ENCODE data around the gene XRN1.
"Not testable (repeated sequence)": the region's sequence is repeated elsewhere in the genome, so short reads cannot be mapped to it uniquely, and the experiment has no call there.

The XRN1 gene

GRCh38 chr3:142332390-142332789 lies 115.4 kb downstream of the XRN1 start:
- H3K9me3 Mint-ChIP-seq, result no peaks in the 10 kb centered on the region
- no peak overlapping the region for H3K4me3 Mint-ChIP-seq
- no peak for DNase-seq
- no peaks in the 10 kb centered on the region for H3K4me1 Mint-ChIP-seq
- no peaks in the 10 kb centered on the region for H3K27me3 Mint-ChIP-seq
- H3K27ac Mint-ChIP-seq, result no peak overlapping the region
- no peak for ATAC-seq (replicated peaks)
- H3K36me3 Mint-ChIP-seq, result peaks cover 19 to 35% of the 10 kb centered on the region in 2 donors

GRCh38 chr3:142324275-142324953 lies 123.4 kb downstream of the XRN1 start:
- H3K27me3 Mint-ChIP-seq; H3K4me1 Mint-ChIP-seq; DNase-seq; H3K9me3 Mint-ChIP-seq; ATAC-seq (replicated peaks); H3K27ac Mint-ChIP-seq; H3K4me3 Mint-ChIP-seq: not testable (repeated sequence)
- H3K36me3 Mint-ChIP-seq, result peaks cover 26 to 58% of the 10 kb centered on the region in 2 donors

- ATAC-seq (replicated peaks), result no peak
- no peaks in the 10 kb centered on the region for H3K27me3 Mint-ChIP-seq
Observed at GRCh38 chr3:142319912-142320311, 127.9 kb downstream of the XRN1 start.

GRCh38 chr3:142319094-142319493 lies 128.7 kb downstream of the XRN1 start:
- Mint-ChIP-seq H3K36me3 (peaks cover 18 to 25% of the 10 kb centered on the region in 2 donors), H3K4me1 (peaks cover 0 to 3% of the 10 kb centered on the region in 2 donors), H3K9me3 (no peaks in the 10 kb centered on the region), H3K4me3 (no peak overlapping the region), H3K27ac (no peak overlapping the region), H3K27me3 (no peaks in the 10 kb centered on the region)
- ATAC-seq (replicated peaks), result no peak
- no peak for DNase-seq

More at GRCh38 chr3:142319912-142320311, 127.9 kb downstream of the XRN1 start:
- Mint-ChIP-seq H3K9me3 (no peaks in the 10 kb centered on the region), H3K27ac (no peak overlapping the region), H3K4me1 (peaks cover 0 to 3% of the 10 kb centered on the region in 2 donors), H3K4me3 (no peak overlapping the region), H3K36me3 (peaks cover 18 to 34% of the 10 kb centered on the region in 2 donors)
- no peak for DNase-seq

GRCh38 chr3:142318331-142318730 lies 129.5 kb downstream of the XRN1 start:
- Mint-ChIP-seq H3K4me1 (peaks cover 0 to 3% of the 10 kb centered on the region in 2 donors), H3K27me3 (no peaks in the 10 kb centered on the region), H3K27ac (no peak overlapping the region), H3K36me3 (peaks cover 18 to 30% of the 10 kb centered on the region in 2 donors), H3K4me3 (no peak overlapping the region), H3K9me3 (no peaks in the 10 kb centered on the region)
- ATAC-seq (replicated peaks), result no peak
- DNase-seq, result no peak

GRCh38 chr3:142315978-142316388 lies 131.9 kb downstream of the XRN1 start:
- not testable (repeated sequence) for H3K27ac Mint-ChIP-seq; ATAC-seq (replicated peaks); H3K4me3 Mint-ChIP-seq; H3K27me3 Mint-ChIP-seq; H3K9me3 Mint-ChIP-seq; H3K4me1 Mint-ChIP-seq; DNase-seq
- H3K36me3 Mint-ChIP-seq, result peaks cover 19 to 38% of the 10 kb centered on the region in 2 donors

- peaks cover 15 to 31% of the 10 kb centered on the region in 2 donors for H3K36me3 Mint-ChIP-seq
- H3K27me3 Mint-ChIP-seq, result no peaks in the 10 kb centered on the region
- no peak overlapping the region for H3K27ac Mint-ChIP-seq
- H3K9me3 Mint-ChIP-seq, result no peaks in the 10 kb centered on the region
- peaks cover 0 to under 1% of the 10 kb centered on the region in 2 donors for H3K4me1 Mint-ChIP-seq
- DNase-seq, result no peak
- ATAC-seq (replicated peaks), result no peak
- H3K4me3 Mint-ChIP-seq, result no peak overlapping the region
Observed at GRCh38 chr3:142315083-142315482, 132.8 kb downstream of the XRN1 start.

- no peak overlapping the region for H3K27ac Mint-ChIP-seq
- H3K27me3 Mint-ChIP-seq, result no peaks in the 10 kb centered on the region
- no peak overlapping the region for H3K4me3 Mint-ChIP-seq
Observed at GRCh38 chr3:142310439-142310838, 137.4 kb downstream of the XRN1 start.

GRCh38 chr3:142302847-142303246 lies 145.0 kb downstream of the XRN1 start:
- DNase-seq; H3K4me1 Mint-ChIP-seq; H3K4me3 Mint-ChIP-seq; H3K27ac Mint-ChIP-seq; ATAC-seq (replicated peaks); H3K27me3 Mint-ChIP-seq: not testable (repeated sequence)
- Mint-ChIP-seq H3K36me3 (peaks cover 55 to 67% of the 10 kb centered on the region in 2 donors), H3K9me3 (peaks cover 14 to 31% of the 10 kb centered on the region in 2 donors)

More at GRCh38 chr3:142310439-142310838, 137.4 kb downstream of the XRN1 start:
- peaks cover 19 to 40% of the 10 kb centered on the region in 2 donors for H3K36me3 Mint-ChIP-seq
- DNase-seq, result no peak
- H3K9me3 Mint-ChIP-seq, result peaks cover 3 to 5% of the 10 kb centered on the region in 2 donors
- no peak for ATAC-seq (replicated peaks)
- H3K4me1 Mint-ChIP-seq, result no peaks in the 10 kb centered on the region

GRCh38 chr3:142298626-142299025 lies 149.2 kb downstream of the XRN1 start:
- no peak for ATAC-seq (replicated peaks)
- H3K9me3 Mint-ChIP-seq, result peaks cover 7 to 16% of the 10 kb centered on the region in 2 donors
- no peak overlapping the region for H3K4me3 Mint-ChIP-seq
- no peaks in the 10 kb centered on the region for H3K4me1 Mint-ChIP-seq
- H3K27ac Mint-ChIP-seq, result peak overlapping the region; percentile 37
- no peaks in the 10 kb centered on the region for H3K27me3 Mint-ChIP-seq
- DNase-seq, result no peak
- peaks cover 28 to 33% of the 10 kb centered on the region in 2 donors for H3K36me3 Mint-ChIP-seq

- no peak for ATAC-seq (replicated peaks)
- Mint-ChIP-seq H3K27me3 (no peaks in the 10 kb centered on the region), H3K27ac (no peak overlapping the region), H3K36me3 (peaks cover 9 to 15% of the 10 kb centered on the region in 2 donors), H3K4me3 (no peak overlapping the region), H3K4me1 (no peaks in the 10 kb centered on the region), H3K9me3 (peaks cover 0 to 4% of the 10 kb centered on the region in 2 donors)
- DNase-seq, result no peak
Observed at GRCh38 chr3:142296507-142296906, 151.3 kb downstream of the XRN1 start.

GRCh38 chr3:142287866-142288638 lies 159.8 kb downstream of the XRN1 start:
- H3K27me3 Mint-ChIP-seq, result no peaks in the 10 kb centered on the region
- DNase-seq (no peak), ATAC-seq (replicated peaks) (no peak)
- H3K9me3 Mint-ChIP-seq, result peaks cover 7 to 12% of the 10 kb centered on the region in 2 donors
- peaks cover 0 to 2% of the 10 kb centered on the region in 2 donors for H3K4me1 Mint-ChIP-seq
- no peak overlapping the region for H3K27ac Mint-ChIP-seq
- H3K4me3 Mint-ChIP-seq, result no peak overlapping the region
- peaks cover 11 to 17% of the 10 kb centered on the region in 2 donors for H3K36me3 Mint-ChIP-seq

- Mint-ChIP-seq H3K36me3 (peaks cover 7 to 11% of the 10 kb centered on the region in 2 donors), H3K27ac (no peak overlapping the region), H3K4me3 (no peak overlapping the region), H3K4me1 (peaks cover 0 to 2% of the 10 kb centered on the region in 2 donors), H3K9me3 (peaks cover 7 to 8% of the 10 kb centered on the region in 2 donors), H3K27me3 (no peaks in the 10 kb centered on the region)
- ATAC-seq (replicated peaks) (no peak), DNase-seq (no peak)
Observed at GRCh38 chr3:142285083-142285517, 162.7 kb downstream of the XRN1 start.

- no peaks in the 10 kb centered on the region for H3K36me3 Mint-ChIP-seq
- H3K4me1 Mint-ChIP-seq, result peaks cover 2 to 4% of the 10 kb centered on the region in 2 donors
- DNase-seq (no peak), ATAC-seq (replicated peaks) (no peak)
- H3K4me3 Mint-ChIP-seq, result no peak overlapping the region
- H3K27ac Mint-ChIP-seq, result no peak overlapping the region
- no peaks in the 10 kb centered on the region for H3K9me3 Mint-ChIP-seq
- no peaks in the 10 kb centered on the region for H3K27me3 Mint-ChIP-seq
Observed at GRCh38 chr3:142282503-142282902, 165.3 kb downstream of the XRN1 start.
